Calu3 (cell line): ENCODE data around the gene PLEKHG1. TPM values are rescaled to one million over a fixed set of nuclear protein-coding genes. Genes with fewer than 3 reads are reported as not detected.

ENCODE experiments used
- BruUV-seq: library from RNA; stranded (reverse); fragments of 400-500 nt; replicated peaks from 2 replicates; lab custom pipeline; 2021; lab: Mats Ljungman, UMichigan
- CTCF ChIA-PET: fragments of 300-600 bp; sonication (Branson Sonifier 250); formaldehyde crosslinking; loops from one replicate; lab custom pipeline; 2022; ENCODE audit warnings: antibody characterized with exemption; lab: Charles Lee
- DNase-seq: peaks from one replicate; pipeline ENCODE4 v3.0.0; 2022
- H3K27ac Mint-ChIP-seq: one replicate; pipeline ENCODE4 v1.8.0; 2022; ENCODE audit warnings: mixed read lengths; ENCODE audit not compliant: unreplicated experiment
- H3K27me3 Mint-ChIP-seq: one replicate; pipeline ENCODE4 v1.8.0; 2022; ENCODE audit warnings: mixed read lengths; ENCODE audit not compliant: unreplicated experiment
- H3K36me3 Mint-ChIP-seq: one replicate; pipeline ENCODE4 v1.8.0; 2022; ENCODE audit warnings: mild to moderate bottlenecking, moderate library complexity, mixed read lengths; ENCODE audit not compliant: insufficient read depth, unreplicated experiment
- H3K4me1 Mint-ChIP-seq: one replicate; pipeline ENCODE4 v1.8.0; 2022; ENCODE audit warnings: mild to moderate bottlenecking, low read depth, mixed read lengths; ENCODE audit not compliant: unreplicated experiment
- H3K4me3 Mint-ChIP-seq: one replicate; pipeline ENCODE4 v1.8.0; 2022; ENCODE audit warnings: mild to moderate bottlenecking, low read depth, moderate library complexity, mixed read lengths; ENCODE audit not compliant: unreplicated experiment
- H3K9me3 Mint-ChIP-seq: one replicate; pipeline ENCODE4 v1.8.0; 2022; ENCODE audit warnings: low read depth, mixed read lengths; ENCODE audit not compliant: unreplicated experiment
- CTCF ChIP-seq: fragments of 200-600 bp; IDR thresholded peaks from one replicate; pipeline ENCODE4 v1.8.0; 2022; ENCODE audit warnings: antibody characterized with exemption; ENCODE audit not compliant: unreplicated experiment
- intact Hi-C: fragments of 100-400 bp; cut with micrococcal nuclease; formaldehyde crosslinking; loops from one replicate; pipeline ENCODE4 v1.10.0; 2022; ENCODE audit not compliant: unreplicated experiment
- total RNA-seq: library from RNA; stranded (reverse); gene quantifications from 2 replicates; pipeline ENCODE4 v1.2.3, GENCODE V29; 2022

PLEKHG1 gene
- total RNA-seq, 1 experiment from 2014 or later = 16.9 TPM

DNA sequence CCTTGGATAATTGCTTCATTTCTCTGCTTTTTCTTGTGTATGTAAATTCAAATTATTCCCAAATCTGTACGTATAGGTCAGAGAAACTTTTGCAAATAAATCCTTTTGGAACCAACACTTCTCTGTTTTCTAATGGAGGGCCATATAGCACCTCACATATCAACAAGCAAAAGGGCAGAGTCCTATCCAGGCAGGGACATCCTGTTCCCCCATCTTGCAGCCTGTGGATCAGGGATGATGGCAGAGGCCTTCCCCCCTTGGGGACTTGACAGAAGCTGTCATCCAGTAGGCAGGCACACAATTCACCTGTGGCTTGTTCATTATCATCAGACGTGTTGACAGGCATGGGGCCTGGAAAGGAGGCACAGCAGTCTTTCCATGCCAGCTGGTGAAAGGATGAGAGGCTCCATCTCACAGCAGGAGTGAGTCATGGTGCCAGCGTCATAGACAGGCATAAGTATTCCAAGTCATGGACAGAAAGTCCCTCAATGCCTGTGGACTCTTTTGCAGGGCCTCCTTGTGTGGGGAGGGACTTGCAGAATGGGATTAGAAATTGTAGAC is 31.8 kb upstream of the PLEKHG1 start:
- CTCF ChIA-PET = no interaction called here
- H3K9me3 Mint-ChIP-seq = no peaks in the 10 kb centered on the region
- no peak for TF ChIP-seq CTCF
- no TSS peak for BruUV-seq
- H3K4me1 Mint-ChIP-seq = no peaks in the 10 kb centered on the region
- no peaks in the 10 kb centered on the region for H3K27me3 Mint-ChIP-seq
- no peaks in the 10 kb centered on the region for H3K36me3 Mint-ChIP-seq
- no peak overlapping the region for H3K4me3 Mint-ChIP-seq
- DNase-seq = no peak
- intact Hi-C loops = no loop called here
- no peak overlapping the region for H3K27ac Mint-ChIP-seq

DNA sequence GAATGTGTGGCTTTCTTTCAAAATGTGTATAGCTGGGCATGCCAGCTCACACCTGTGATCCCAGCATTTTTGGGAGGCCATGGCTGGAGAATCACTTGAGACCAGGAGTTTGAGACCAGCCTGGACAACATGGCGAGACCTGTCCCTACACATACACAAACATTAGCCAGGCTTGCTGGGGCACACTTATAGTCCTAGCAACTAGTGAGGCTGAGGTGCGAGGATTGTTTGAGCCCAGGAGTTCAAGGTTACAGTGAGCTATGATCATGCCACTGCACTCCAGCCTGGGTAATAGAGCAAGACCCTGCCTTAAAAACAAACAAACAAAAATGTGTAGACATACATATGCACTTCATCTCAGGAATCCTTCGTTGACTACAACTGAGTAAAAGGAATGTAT is 31.1 kb upstream of the PLEKHG1 start:
- DNase-seq = no peak
- no peak overlapping the region for H3K4me3 Mint-ChIP-seq
- intact Hi-C loops = no loop called here

GRCh38 chr6:150569161-150569560 is 30.5 kb upstream of the PLEKHG1 start:
- TF ChIP-seq CTCF = no peak
- no peak overlapping the region for H3K4me3 Mint-ChIP-seq
- no peaks in the 10 kb centered on the region for H3K9me3 Mint-ChIP-seq
- no peaks in the 10 kb centered on the region for H3K4me1 Mint-ChIP-seq
- BruUV-seq = no TSS peak
- H3K27me3 Mint-ChIP-seq = no peaks in the 10 kb centered on the region
- DNase-seq = no peak
- CTCF ChIA-PET = interaction anchor here (0.5 kb wide), 1 partner anchor 151 kb away, joined by 3 read pairs; no protein-coding TSS in a partner anchor
- H3K27ac Mint-ChIP-seq = no peak overlapping the region
- intact Hi-C loops = no loop called here
- H3K36me3 Mint-ChIP-seq = no peaks in the 10 kb centered on the region

More for the DNA sequence above, 31.1 kb upstream of the PLEKHG1 start:
- no TSS peak for BruUV-seq
- no peaks in the 10 kb centered on the region for H3K4me1 Mint-ChIP-seq
- H3K27ac Mint-ChIP-seq = no peak overlapping the region
- CTCF ChIA-PET = no interaction called here
- H3K9me3 Mint-ChIP-seq = no peaks in the 10 kb centered on the region
- no peaks in the 10 kb centered on the region for H3K27me3 Mint-ChIP-seq
- TF ChIP-seq CTCF = no peak
- H3K36me3 Mint-ChIP-seq = no peaks in the 10 kb centered on the region

DNA sequence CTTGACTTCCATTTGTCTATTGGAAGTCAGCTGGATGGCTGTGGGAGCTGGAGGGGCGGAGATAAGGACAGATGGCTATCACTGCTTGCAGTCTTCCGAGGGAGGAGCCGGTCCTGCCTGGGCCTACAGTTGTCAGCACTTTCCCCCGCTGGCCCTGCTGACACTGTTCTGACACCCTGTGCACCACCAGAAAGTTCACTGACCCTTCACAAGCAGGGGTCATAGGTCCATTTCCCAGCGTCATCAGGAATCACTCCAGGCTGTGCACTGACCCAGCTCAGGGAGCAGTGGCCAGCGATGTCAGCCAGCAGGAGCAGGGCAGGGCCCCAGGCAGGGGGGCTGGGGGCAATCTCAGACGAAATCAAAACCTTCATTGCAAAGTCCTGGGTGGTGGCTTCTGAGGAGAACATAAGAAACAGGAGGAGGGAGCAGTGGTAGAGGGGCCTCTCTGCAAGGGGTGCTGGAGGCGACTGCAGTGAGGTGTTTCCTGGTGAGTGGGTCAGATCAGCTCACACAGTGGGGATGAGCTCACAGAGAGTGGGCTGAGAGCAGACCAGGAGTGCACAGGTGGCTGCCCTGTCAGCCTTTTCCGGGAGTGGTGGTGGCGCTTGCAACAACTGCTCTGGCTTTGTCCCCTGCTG is 26.5 kb upstream of the PLEKHG1 start:
- H3K27me3 Mint-ChIP-seq = no peaks in the 10 kb centered on the region
- H3K36me3 Mint-ChIP-seq = no peaks in the 10 kb centered on the region
- CTCF ChIA-PET = no interaction called here
- no TSS peak for BruUV-seq
- H3K9me3 Mint-ChIP-seq = no peaks in the 10 kb centered on the region
- intact Hi-C loops = no loop called here
- no peak for DNase-seq
- no peak overlapping the region for H3K4me3 Mint-ChIP-seq
- no peak overlapping the region for H3K27ac Mint-ChIP-seq
- no peaks in the 10 kb centered on the region for H3K4me1 Mint-ChIP-seq
- no peak for TF ChIP-seq CTCF
